Trophoblast cell (in vitro differentiated cells and primary cell): ENCODE results near the gene PSORS1C1.
"Not testable (repeated sequence)": the region's sequence is repeated elsewhere in the genome, so short reads cannot be mapped to it uniquely, and the experiment has no call there.

Experiments used
- DNase-seq, 2 donors: peaks; one replicate each; pipeline ENCODE4 v3.0.0-alpha.2; 2016
- H2AFZ ChIP-seq: 2 replicates; pipeline ENCODE4 v1.6.1; 2013; ENCODE audit warnings: low read length, moderate library complexity, mild to moderate bottlenecking; ENCODE audit not compliant: insufficient read depth, poor library complexity
- H2AK5ac ChIP-seq: 2 replicates; pipeline ENCODE4 v1.6.1; 2013; ENCODE audit warnings: mild to moderate bottlenecking, low read length
- H2BK120ac ChIP-seq: 2 replicates; pipeline ENCODE4 v1.6.1; 2013; ENCODE audit warnings: low read length, mild to moderate bottlenecking, moderate library complexity; ENCODE audit not compliant: insufficient read depth, poor library complexity
- H2BK12ac ChIP-seq: 2 replicates; pipeline ENCODE4 v1.6.1; 2013; ENCODE audit warnings: mild to moderate bottlenecking, low read length, moderate library complexity
- H2BK5ac ChIP-seq: 2 replicates; pipeline ENCODE4 v1.6.1; 2013; ENCODE audit warnings: low read length, low read depth, moderate library complexity, mild to moderate bottlenecking; ENCODE audit not compliant: poor library complexity
- H3K14ac ChIP-seq: 2 replicates; pipeline ENCODE4 v1.6.1; 2013; ENCODE audit warnings: mild to moderate bottlenecking, low read length
- H3K18ac ChIP-seq: 2 replicates; pipeline ENCODE4 v1.6.1; 2013; ENCODE audit warnings: mild to moderate bottlenecking, low read length
- H3K23ac ChIP-seq: 2 replicates; pipeline ENCODE4 v1.6.1; 2013; ENCODE audit warnings: low read length
- H3K27ac ChIP-seq: 2 replicates; pipeline ENCODE4 v1.5.1; 2013; ENCODE audit warnings: low read depth, mild to moderate bottlenecking, inconsistent platforms, low read length, moderate library complexity
- H3K27me3 ChIP-seq: 2 replicates; pipeline ENCODE4 v1.6.1; 2013; ENCODE audit warnings: inconsistent platforms, mild to moderate bottlenecking, low read length, moderate library complexity; ENCODE audit not compliant: insufficient read depth
- H3K36me3 ChIP-seq, 2 experiments: 1 replicate in 1 of 2; 2 replicates in 1 of 2; pipeline ENCODE4 v1.6.1; 2013; ENCODE audit warnings: low read length in 2 of 2, mild to moderate bottlenecking in 2 of 2, moderate library complexity in 1 of 2; ENCODE audit not compliant: insufficient read depth in 2 of 2, control insufficient read depth in 1 of 2
- H3K4ac ChIP-seq: 2 replicates; pipeline ENCODE4 v1.6.1; 2013; ENCODE audit warnings: low read depth, mild to moderate bottlenecking, low read length, moderate library complexity
- H3K4me1 ChIP-seq, 2 experiments: 1 replicate in 1 of 2; 2 replicates in 1 of 2; pipeline ENCODE4 v1.6.1; 2013; ENCODE audit warnings: low read length in 2 of 2, mild to moderate bottlenecking in 2 of 2, moderate library complexity in 1 of 2; ENCODE audit not compliant: insufficient read depth in 2 of 2, control insufficient read depth in 1 of 2
- H3K4me2 ChIP-seq: 2 replicates; pipeline ENCODE4 v1.6.1; 2013; ENCODE audit warnings: inconsistent platforms, mild to moderate bottlenecking, low read length, moderate library complexity
- H3K4me3 ChIP-seq: 2 replicates; pipeline ENCODE4 v1.5.1; 2013; ENCODE audit warnings: mild to moderate bottlenecking, low read depth, low read length, inconsistent platforms
- H3K79me1 ChIP-seq: one replicate; pipeline ENCODE4 v1.6.1; 2013; ENCODE audit warnings: low read length
- H3K79me2 ChIP-seq: 2 replicates; pipeline ENCODE4 v1.6.1; 2013; ENCODE audit warnings: low read length, mild to moderate bottlenecking; ENCODE audit not compliant: control insufficient read depth, insufficient read depth, poor library complexity
- H3K9ac ChIP-seq: 2 replicates; pipeline ENCODE4 v1.6.1; 2013; ENCODE audit warnings: mild to moderate bottlenecking, low read length
- H3K9me3 ChIP-seq: 2 replicates; pipeline ENCODE4 v1.6.1; 2013; ENCODE audit warnings: low read depth, mild to moderate bottlenecking, control low read depth, inconsistent platforms, low read length; ENCODE audit not compliant: insufficient read depth
- H4K12ac ChIP-seq: 2 replicates; pipeline ENCODE4 v1.6.1; 2013; ENCODE audit warnings: low read depth, mild to moderate bottlenecking, low read length, moderate library complexity
- H4K8ac ChIP-seq: 2 replicates; pipeline ENCODE4 v1.6.1; 2013; ENCODE audit warnings: low read depth, mild to moderate bottlenecking, low read length, moderate library complexity
- H4K91ac ChIP-seq: one replicate; pipeline ENCODE4 v1.6.1; 2013; ENCODE audit warnings: low read depth, mild to moderate bottlenecking, low read length, moderate library complexity
- WGBS: extraction: QIAGEN DNeasy Blood & Tissue Kit; methylation state at CpG from one replicate; pipeline ENCODE4 v1.1.7; 2013; ENCODE audit warnings: missing lambda C conversion rate; ENCODE audit not compliant: insufficient read length, insufficient coverage; ENCODE audit errors: extremely low coverage; 5-methylcytosine and 5-hydroxymethylcytosine counted together

Gene PSORS1C1

DNA sequence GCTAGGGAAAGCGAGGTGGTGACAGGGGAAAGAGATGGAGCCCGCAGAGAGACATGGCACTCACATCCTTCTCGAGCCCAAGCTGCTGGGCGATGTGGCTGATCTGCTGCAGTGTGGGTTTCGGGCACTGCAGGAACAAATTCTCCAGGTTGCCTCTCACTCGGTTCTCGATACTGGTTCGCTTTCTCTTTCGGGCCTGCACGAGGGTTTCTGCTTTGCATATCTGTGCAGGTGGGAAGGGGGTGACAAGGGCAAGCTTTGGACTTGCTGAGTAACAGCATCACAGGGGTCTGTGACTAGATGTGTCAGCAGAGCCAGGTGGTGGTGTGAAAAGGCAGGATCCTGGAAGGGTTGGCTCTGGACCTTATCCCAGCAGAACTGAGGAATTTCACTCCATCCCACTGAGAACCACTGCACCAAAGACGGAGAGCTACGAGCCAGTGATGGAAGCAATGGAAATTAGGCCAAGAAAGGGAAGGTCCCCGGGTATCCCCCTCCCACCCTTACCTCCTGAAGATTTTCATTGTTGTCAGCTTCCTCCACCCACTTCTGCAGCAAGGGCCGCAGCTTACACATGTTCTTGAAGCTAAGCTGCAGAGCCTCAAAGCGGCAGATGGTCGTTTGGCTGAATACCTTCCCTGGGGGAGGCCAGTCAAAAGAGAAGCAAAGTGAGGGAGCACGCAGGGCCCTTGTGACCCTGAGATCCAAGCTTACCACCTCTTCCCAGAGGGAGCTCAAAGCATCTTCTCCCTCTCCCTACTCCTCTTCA lies 50.6 kb downstream of the PSORS1C1 start:
- H3K36me3 ChIP-seq: peaks cover 11% of the 10 kb centered on the region in 2 experiments
- not testable (repeated sequence) for H2BK5ac ChIP-seq, H3K9ac ChIP-seq, H3K4ac ChIP-seq, H3K4me3 ChIP-seq, H3K79me1 ChIP-seq, H2AFZ ChIP-seq, H2AK5ac ChIP-seq, H4K12ac ChIP-seq, H2BK120ac ChIP-seq, H3K79me2 ChIP-seq, H4K91ac ChIP-seq, H3K23ac ChIP-seq, H3K18ac ChIP-seq, H3K4me1 ChIP-seq, H3K4me2 ChIP-seq, H4K8ac ChIP-seq, DNase-seq, H3K27ac ChIP-seq, H3K27me3 ChIP-seq, H2BK12ac ChIP-seq, H3K9me3 ChIP-seq, H3K14ac ChIP-seq
- WGBS: no CpG with 5 or more reads among the region's 17 CpGs

DNA sequence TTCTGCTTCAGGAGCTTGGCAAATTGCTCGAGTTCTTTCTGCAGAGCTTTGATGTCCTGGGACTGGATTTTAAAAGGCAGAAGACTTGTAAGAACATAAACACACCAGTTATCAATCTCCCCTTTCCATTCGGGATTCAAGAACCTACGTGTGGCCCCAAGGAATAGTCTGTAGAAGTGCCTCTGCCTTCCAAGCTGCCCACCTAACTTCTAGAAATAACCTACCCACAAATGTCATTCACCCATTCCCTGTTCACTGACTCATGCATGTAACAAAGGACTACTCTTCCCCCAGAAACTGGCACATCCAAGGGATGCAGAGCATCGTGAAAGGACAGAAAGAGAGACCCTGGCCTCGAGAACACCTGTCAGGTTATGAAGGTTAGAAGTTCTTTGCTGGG lies 51.4 kb downstream of the PSORS1C1 start:
- no peak overlapping the region for H4K91ac ChIP-seq
- H3K36me3 ChIP-seq: peaks cover 11% of the 10 kb centered on the region in 2 experiments
- no peak overlapping the region for H2BK120ac ChIP-seq
- H3K27ac ChIP-seq: no peak overlapping the region
- no peak overlapping the region for H4K12ac ChIP-seq
- no peak overlapping the region for H3K23ac ChIP-seq
- WGBS: no CpG with 5 or more reads among the region's 5 CpGs
- H3K4me1 ChIP-seq: peaks cover 8% of the 10 kb centered on the region in 2 experiments
- no peak overlapping the region for H2BK5ac ChIP-seq
- H3K79me2 ChIP-seq: no peaks in the 10 kb centered on the region
- no peak overlapping the region for H3K4me2 ChIP-seq
- H3K4me3 ChIP-seq: no peak overlapping the region
- no peak overlapping the region for H2AK5ac ChIP-seq
- no peak overlapping the region for H3K4ac ChIP-seq
- no peak overlapping the region for H3K14ac ChIP-seq
- peaks cover 3% of the 10 kb centered on the region for H3K9me3 ChIP-seq
- H2BK12ac ChIP-seq: no peak overlapping the region
- DNase-seq: no peak
- H3K27me3 ChIP-seq: peaks cover 7% of the 10 kb centered on the region
- no peaks in the 10 kb centered on the region for H3K79me1 ChIP-seq
- H2AFZ ChIP-seq: no peak overlapping the region
- H4K8ac ChIP-seq: no peak overlapping the region
- no peak overlapping the region for H3K18ac ChIP-seq
- H3K9ac ChIP-seq: no peak overlapping the region

DNA sequence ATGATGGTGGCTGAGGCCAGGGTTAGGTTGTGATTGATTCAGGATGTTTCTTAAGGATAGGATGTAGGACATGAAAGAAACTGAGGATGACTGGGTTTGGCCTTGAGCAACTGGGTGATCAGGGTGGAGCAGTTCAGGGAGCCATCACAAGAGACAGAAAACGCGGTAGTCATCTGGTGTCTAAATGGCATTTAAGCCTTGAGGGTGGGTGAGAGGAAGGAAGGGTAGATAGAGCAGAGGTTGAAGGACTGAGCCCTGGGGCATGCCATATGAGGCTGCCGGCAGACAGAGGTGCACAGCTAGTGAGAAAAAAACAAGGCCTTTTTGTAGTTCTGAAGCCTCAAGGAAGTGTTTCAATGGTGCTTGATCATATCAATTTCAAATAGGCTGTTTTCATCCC lies 54.0 kb downstream of the PSORS1C1 start:
- no CpG with 5 or more reads among the region's 3 CpGs for WGBS
- no peak overlapping the region for H3K4me3 ChIP-seq

DNA sequence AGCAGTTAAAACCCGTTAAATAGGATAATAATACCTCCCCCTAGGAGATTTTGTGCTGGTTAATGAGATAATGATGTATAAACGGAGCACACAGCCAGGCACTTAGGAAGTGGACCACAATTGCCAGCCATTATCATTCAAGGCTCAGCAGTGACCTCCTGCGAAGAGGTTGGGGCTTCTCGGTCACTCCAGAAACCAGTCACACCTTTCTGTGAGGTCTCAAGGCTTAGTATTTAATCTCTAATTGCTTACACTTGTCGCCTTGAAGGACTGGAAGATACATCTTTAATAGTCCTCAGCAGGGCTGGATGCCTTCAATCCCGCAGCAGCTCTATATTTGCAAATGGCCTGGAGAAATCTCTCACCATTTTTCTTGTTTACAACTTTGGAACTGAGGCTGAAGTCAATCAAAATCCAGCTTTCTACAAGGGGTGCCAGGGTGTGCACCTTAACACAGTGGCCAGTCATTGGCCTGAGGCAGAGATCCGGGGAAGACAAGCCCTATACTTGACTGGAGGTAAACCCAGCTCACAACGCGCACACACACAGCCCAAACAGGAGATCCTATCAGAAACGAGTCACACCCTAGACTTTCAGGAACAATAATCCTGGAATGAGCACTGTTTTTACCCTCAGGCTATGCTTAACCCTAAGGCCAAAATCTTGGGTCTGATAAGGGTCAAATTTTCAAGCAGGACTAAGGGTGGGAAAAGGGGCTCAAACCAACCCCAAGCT lies 54.7 kb downstream of the PSORS1C1 start:
- H2BK5ac ChIP-seq: no peak overlapping the region
- no CpG with 5 or more reads among the region's 10 CpGs for WGBS
- DNase-seq: peak; percentile 78 to 98
- no peaks in the 10 kb centered on the region for H3K79me2 ChIP-seq
- H2BK120ac ChIP-seq: no peak overlapping the region
- H4K8ac ChIP-seq: no peak overlapping the region
- peaks cover 8 to 11% of the 10 kb centered on the region in 2 experiments for H3K4me1 ChIP-seq
- H3K9me3 ChIP-seq: peaks cover 3% of the 10 kb centered on the region
- H4K91ac ChIP-seq: no peak overlapping the region
- H3K36me3 ChIP-seq: no peaks in the 10 kb centered on the region
- H3K27me3 ChIP-seq: peaks cover 11% of the 10 kb centered on the region
- H3K79me1 ChIP-seq: no peaks in the 10 kb centered on the region
- H4K12ac ChIP-seq: no peak overlapping the region
- H3K9ac ChIP-seq: no peak overlapping the region
- H2AK5ac ChIP-seq: no peak overlapping the region
- H3K4me3 ChIP-seq: no peak overlapping the region
- no peak overlapping the region for H3K14ac ChIP-seq
- H2BK12ac ChIP-seq: no peak overlapping the region
- H2AFZ ChIP-seq: no peak overlapping the region
- H3K4me2 ChIP-seq: no peak overlapping the region
- no peak overlapping the region for H3K23ac ChIP-seq
- H3K4ac ChIP-seq: no peak overlapping the region
- H3K18ac ChIP-seq: no peak overlapping the region
- no peak overlapping the region for H3K27ac ChIP-seq

More for the DNA sequence above, 54.0 kb downstream of the PSORS1C1 start:
- H3K79me1 ChIP-seq: no peaks in the 10 kb centered on the region
- H3K4ac ChIP-seq: no peak overlapping the region
- H3K18ac ChIP-seq: no peak overlapping the region
- no peak overlapping the region for H2BK5ac ChIP-seq
- H3K4me2 ChIP-seq: no peak overlapping the region
- no peak overlapping the region for H3K23ac ChIP-seq
- no peak overlapping the region for H2AK5ac ChIP-seq
- no peak overlapping the region for H3K14ac ChIP-seq
- DNase-seq: peak; percentile 77 to 87
- H3K9ac ChIP-seq: no peak overlapping the region
- H2AFZ ChIP-seq: no peak overlapping the region
- peaks cover 0 to 5% of the 10 kb centered on the region in 2 experiments for H3K36me3 ChIP-seq
- peaks cover 11% of the 10 kb centered on the region for H3K27me3 ChIP-seq
- no peak overlapping the region for H2BK12ac ChIP-seq
- H4K12ac ChIP-seq: no peak overlapping the region
- peaks cover 8 to 11% of the 10 kb centered on the region in 2 experiments for H3K4me1 ChIP-seq
- no peak overlapping the region for H4K91ac ChIP-seq
- no peak overlapping the region for H3K27ac ChIP-seq
- H3K79me2 ChIP-seq: no peaks in the 10 kb centered on the region
- H4K8ac ChIP-seq: no peak overlapping the region
- no peak overlapping the region for H2BK120ac ChIP-seq
- peaks cover 3% of the 10 kb centered on the region for H3K9me3 ChIP-seq
